Nephron (organoid): ENCODE results near the gene MAP2K4.

Source experiments
- H3K27ac Mint-ChIP-seq, 3 experiments: 2 replicates each; pipeline ENCODE4 v1.8.0; 2020; ENCODE audit warnings: mixed read lengths in 3 of 3, mild to moderate bottlenecking in 2 of 3, moderate library complexity in 1 of 3
- H3K27me3 Mint-ChIP-seq: 2 replicates; pipeline ENCODE4 v1.8.0; 2021; ENCODE audit warnings: low read depth, mild to moderate bottlenecking, moderate library complexity, mixed read lengths
- H3K36me3 Mint-ChIP-seq: 2 replicates; pipeline ENCODE4 v1.8.0; 2020; ENCODE audit warnings: low read depth, mixed read lengths
- H3K4me1 Mint-ChIP-seq: 2 replicates; pipeline ENCODE4 v1.8.0; 2020; ENCODE audit warnings: mixed read lengths
- H3K4me3 Mint-ChIP-seq, 3 experiments: 2 replicates each; pipeline ENCODE4 v1.8.0; 2020; ENCODE audit warnings: mild to moderate bottlenecking in 3 of 3, mixed read lengths in 3 of 3, moderate library complexity in 2 of 3
- H3K9me3 Mint-ChIP-seq: 2 replicates; pipeline ENCODE4 v1.8.0; 2020; ENCODE audit warnings: mixed read lengths
- TF ChIP-seq, protein P1 (sequence below), 3 experiments: fragments of 200-600 bp; sonication (generic); IDR thresholded peaks; one replicate each; pipeline ENCODE4 v1.5.0; 2021; ENCODE audit warnings: antibody characterized with exemption in 3 of 3; ENCODE audit not compliant: unreplicated experiment in 3 of 3

Gene MAP2K4

DNA sequence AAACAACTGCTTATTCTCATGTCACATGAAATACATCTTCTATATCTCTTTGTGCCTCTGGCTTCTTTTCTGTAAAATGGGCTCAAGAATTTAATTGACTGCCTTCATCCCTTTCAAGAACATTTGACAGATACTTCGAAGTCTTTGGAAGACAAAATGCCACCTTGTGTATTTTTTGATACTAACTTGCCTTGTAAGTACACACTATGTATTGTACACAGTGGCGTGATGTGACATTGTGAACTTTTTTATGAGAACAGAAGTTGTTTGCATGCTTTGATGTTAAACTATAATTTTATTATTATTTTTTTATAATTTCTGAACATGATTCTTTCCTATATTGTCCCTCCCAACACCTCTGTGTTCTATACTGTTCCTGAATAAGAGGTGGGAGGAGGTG is 73.7 kb downstream of the MAP2K4 start:
- TF ChIP-seq, protein P1, sequence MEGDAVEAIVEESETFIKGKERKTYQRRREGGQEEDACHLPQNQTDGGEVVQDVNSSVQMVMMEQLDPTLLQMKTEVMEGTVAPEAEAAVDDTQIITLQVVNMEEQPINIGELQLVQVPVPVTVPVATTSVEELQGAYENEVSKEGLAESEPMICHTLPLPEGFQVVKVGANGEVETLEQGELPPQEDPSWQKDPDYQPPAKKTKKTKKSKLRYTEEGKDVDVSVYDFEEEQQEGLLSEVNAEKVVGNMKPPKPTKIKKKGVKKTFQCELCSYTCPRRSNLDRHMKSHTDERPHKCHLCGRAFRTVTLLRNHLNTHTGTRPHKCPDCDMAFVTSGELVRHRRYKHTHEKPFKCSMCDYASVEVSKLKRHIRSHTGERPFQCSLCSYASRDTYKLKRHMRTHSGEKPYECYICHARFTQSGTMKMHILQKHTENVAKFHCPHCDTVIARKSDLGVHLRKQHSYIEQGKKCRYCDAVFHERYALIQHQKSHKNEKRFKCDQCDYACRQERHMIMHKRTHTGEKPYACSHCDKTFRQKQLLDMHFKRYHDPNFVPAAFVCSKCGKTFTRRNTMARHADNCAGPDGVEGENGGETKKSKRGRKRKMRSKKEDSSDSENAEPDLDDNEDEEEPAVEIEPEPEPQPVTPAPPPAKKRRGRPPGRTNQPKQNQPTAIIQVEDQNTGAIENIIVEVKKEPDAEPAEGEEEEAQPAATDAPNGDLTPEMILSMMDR (IDR thresholded peaks at IDR 0.05; ENCODE audit: unreplicated experiment in 3 of 3), result no peak
- Mint-ChIP-seq H3K36me3 (peaks cover 49% of the 10 kb centered on the region), H3K9me3 (no peaks in the 10 kb centered on the region), H3K27me3 (no peaks in the 10 kb centered on the region), H3K4me1 (no peaks in the 10 kb centered on the region), H3K4me3 (no peak overlapping the region), H3K27ac (no peak overlapping the region)

DNA sequence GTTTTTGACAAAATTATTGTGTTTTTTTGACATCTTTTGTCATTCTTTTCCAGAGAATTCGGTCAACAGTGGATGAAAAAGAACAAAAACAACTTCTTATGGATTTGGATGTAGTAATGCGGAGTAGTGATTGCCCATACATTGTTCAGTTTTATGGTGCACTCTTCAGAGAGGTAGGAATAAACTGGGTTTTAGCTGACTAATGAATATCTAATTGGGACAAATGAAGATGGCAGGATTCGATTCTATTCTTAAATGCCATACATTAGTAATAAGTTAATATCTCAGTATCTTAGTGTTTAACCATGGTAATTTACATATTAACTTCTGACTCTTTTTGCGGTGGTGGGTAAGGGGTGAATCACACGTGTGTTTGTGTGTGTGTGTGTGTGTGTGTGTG is 74.8 kb downstream of the MAP2K4 start:
- H3K9me3 Mint-ChIP-seq, result peaks cover 7% of the 10 kb centered on the region

DNA sequence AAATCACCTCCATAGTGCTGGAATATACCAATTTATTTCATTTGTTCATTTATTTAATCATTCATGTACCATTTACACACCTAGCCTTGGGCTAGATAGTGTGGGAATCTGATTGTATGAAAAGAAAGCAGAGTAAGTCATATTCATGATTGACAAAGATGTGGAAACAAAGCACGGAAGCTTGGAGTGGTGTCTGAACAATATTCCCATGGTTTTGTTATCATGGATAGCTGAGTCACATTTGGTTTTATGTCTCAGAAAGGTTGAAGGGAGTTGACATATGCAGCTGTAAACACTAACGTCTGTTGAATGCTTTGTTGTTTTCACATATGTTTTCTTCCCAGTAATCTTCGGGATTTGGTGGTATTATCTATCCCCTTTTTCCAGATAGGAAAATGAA is 76.6 kb downstream of the MAP2K4 start:
- Mint-ChIP-seq H3K27ac (no peak overlapping the region), H3K36me3 (peaks cover 64% of the 10 kb centered on the region), H3K27me3 (no peaks in the 10 kb centered on the region), H3K4me3 (no peak overlapping the region), H3K9me3 (peaks cover 14% of the 10 kb centered on the region), H3K4me1 (no peaks in the 10 kb centered on the region)
- TF ChIP-seq, protein P1 (IDR thresholded peaks at IDR 0.05; ENCODE audit: unreplicated experiment in 3 of 3), result no peak

More for the DNA sequence above, 74.8 kb downstream of the MAP2K4 start:
- TF ChIP-seq, protein P1 (IDR thresholded peaks at IDR 0.05; ENCODE audit: unreplicated experiment in 3 of 3), result no peak
- Mint-ChIP-seq H3K27me3 (no peaks in the 10 kb centered on the region), H3K4me3 (no peak overlapping the region), H3K4me1 (no peaks in the 10 kb centered on the region), H3K27ac (no peak overlapping the region), H3K36me3 (peaks cover 51% of the 10 kb centered on the region)

DNA sequence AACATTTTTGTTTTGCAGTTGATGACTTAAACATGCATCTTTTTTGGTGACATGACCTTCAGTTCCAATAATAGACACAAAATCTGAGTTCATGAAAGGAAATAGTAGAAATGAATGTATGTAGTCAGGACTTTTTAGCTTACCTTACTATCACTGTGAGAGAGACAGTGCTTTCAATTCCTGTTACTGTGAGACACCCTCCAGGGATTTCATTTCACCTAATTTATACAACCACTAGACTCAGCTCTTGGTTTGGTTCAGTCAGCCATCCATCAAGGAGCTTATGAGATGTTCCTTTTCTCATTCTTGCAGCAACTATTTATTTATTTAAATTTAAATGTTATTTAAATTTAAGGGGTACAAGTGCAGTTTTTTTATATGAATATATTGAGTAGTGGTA is 77.9 kb downstream of the MAP2K4 start:
- TF ChIP-seq, protein P1 (IDR thresholded peaks at IDR 0.05; ENCODE audit: unreplicated experiment in 3 of 3), result no peak

DNA sequence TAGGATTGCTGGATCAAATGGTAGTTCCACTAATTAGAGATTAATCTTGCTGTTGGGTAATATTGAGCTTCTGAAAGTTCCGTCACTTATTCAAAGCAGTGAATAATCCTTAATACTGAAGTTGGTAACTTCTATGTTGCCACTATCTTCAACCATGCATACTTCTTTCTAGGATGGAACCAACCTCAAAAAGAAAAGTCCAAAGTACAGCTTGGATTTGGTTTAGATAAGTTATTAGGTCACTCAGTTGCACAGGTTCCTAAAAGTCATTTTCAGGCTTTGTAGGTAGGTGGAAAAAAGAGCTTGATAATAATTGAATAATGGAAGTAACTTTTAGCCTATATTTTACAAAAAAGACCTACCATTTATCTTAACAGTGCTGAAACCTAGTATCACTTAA is 78.7 kb downstream of the MAP2K4 start:
- no peak overlapping the region for H3K4me3 Mint-ChIP-seq
- H3K9me3 Mint-ChIP-seq, result peaks cover 14% of the 10 kb centered on the region
- H3K27ac Mint-ChIP-seq, result no peak overlapping the region
- TF ChIP-seq, protein P1 (IDR thresholded peaks at IDR 0.05; ENCODE audit: unreplicated experiment in 3 of 3), result no peak
- H3K27me3 Mint-ChIP-seq, result no peaks in the 10 kb centered on the region
- H3K36me3 Mint-ChIP-seq, result peaks cover 77% of the 10 kb centered on the region
- peaks cover 4% of the 10 kb centered on the region for H3K4me1 Mint-ChIP-seq

More for the DNA sequence above, 77.9 kb downstream of the MAP2K4 start:
- Mint-ChIP-seq H3K36me3 (peaks cover 73% of the 10 kb centered on the region), H3K4me3 (no peak overlapping the region), H3K9me3 (peaks cover 14% of the 10 kb centered on the region), H3K27ac (no peak overlapping the region), H3K27me3 (no peaks in the 10 kb centered on the region), H3K4me1 (no peaks in the 10 kb centered on the region)

DNA sequence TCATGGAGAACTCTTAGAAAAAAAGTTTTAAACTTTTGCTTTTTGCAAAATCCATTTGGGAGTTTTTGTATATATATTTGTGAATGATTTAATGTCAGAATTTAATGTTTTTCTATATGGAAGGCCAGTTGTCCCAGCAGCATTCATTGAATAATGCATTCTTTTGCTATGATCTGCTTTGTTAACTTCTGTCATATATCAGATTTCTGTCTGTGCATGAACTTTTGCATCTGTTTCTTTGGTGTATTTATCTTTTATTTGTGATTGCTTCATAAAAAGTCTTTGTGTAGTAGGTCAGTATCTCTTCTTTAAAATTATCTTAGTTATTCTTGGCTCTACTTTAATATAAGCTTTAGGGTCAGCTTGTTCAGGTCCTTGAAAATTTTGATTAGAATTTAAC is 84.2 kb downstream of the MAP2K4 start:
- Mint-ChIP-seq H3K27me3 (no peaks in the 10 kb centered on the region), H3K4me1 (peaks cover 20% of the 10 kb centered on the region), H3K4me3 (no peak overlapping the region), H3K9me3 (peaks cover 14% of the 10 kb centered on the region), H3K36me3 (peaks cover 44% of the 10 kb centered on the region), H3K27ac (peak overlapping the region; percentile 2 to 20 (median 10))
- TF ChIP-seq, protein P1 (IDR thresholded peaks at IDR 0.05; ENCODE audit: unreplicated experiment in 3 of 3), result no peak
